ENCODE results near the gene DAPK2. TPM values are rescaled to one million over a fixed set of nuclear protein-coding genes. Genes with fewer than 3 reads are reported as not detected.
"Not testable (repeated sequence)": the region's sequence is repeated elsewhere in the genome, so short reads cannot be mapped to it uniquely, and the experiment has no call there.

The DAPK2 gene
- total RNA-seq, 1 donor from 2014 or later = 9.0 TPM

GRCh38 chr15:64053674-64054073, 7.4 kb upstream of the DAPK2 start:
- DNase-seq (ENCODE audit: low spot score) = not testable (repeated sequence)

- DNase-seq (ENCODE audit: low spot score) = no peak
Observed at GRCh38 chr15:64052925-64053491, 6.7 kb upstream of the DAPK2 start.

- no peak for DNase-seq (ENCODE audit: low spot score)
Observed at GRCh38 chr15:64051407-64052259, 5.3 kb upstream of the DAPK2 start.

- DNase-seq (ENCODE audit: low spot score) = no peak
Observed at GRCh38 chr15:64051093-64051402, 4.8 kb upstream of the DAPK2 start.

GRCh38 chr15:64050281-64051092, 4.2 kb upstream of the DAPK2 start:
- DNase-seq (ENCODE audit: low spot score) = no peak

GRCh38 chr15:64048781-64049460, 2.6 kb upstream of the DAPK2 start:
- DNase-seq (ENCODE audit: low spot score) = no peak

- no peak for DNase-seq (ENCODE audit: low spot score)
Observed at GRCh38 chr15:64045774-64046420, 388 bp downstream of the DAPK2 start.

- no peak for DNase-seq (ENCODE audit: low spot score)
Observed at GRCh38 chr15:64045101-64045435, 1.2 kb downstream of the DAPK2 start.

GRCh38 chr15:64044300-64045100, 1.8 kb downstream of the DAPK2 start:
- DNase-seq (ENCODE audit: low spot score) = no peak

GRCh38 chr15:64038878-64039610, 7.2 kb downstream of the DAPK2 start:
- DNase-seq (ENCODE audit: low spot score) = no peak

GRCh38 chr15:64037966-64038365, 8.3 kb downstream of the DAPK2 start:
- DNase-seq (ENCODE audit: low spot score) = no peak

GRCh38 chr15:64037116-64037515, 9.2 kb downstream of the DAPK2 start:
- no peak for DNase-seq (ENCODE audit: low spot score)

- no peak for DNase-seq (ENCODE audit: low spot score)
Observed at GRCh38 chr15:64035525-64035924, 10.8 kb downstream of the DAPK2 start.

- no peak for DNase-seq (ENCODE audit: low spot score)
Observed at GRCh38 chr15:64034519-64034918, 11.8 kb downstream of the DAPK2 start.

GRCh38 chr15:64032329-64032728, 14.0 kb downstream of the DAPK2 start:
- DNase-seq (ENCODE audit: low spot score) = no peak

GRCh38 chr15:64030123-64030522, 16.2 kb downstream of the DAPK2 start:
- DNase-seq (ENCODE audit: low spot score) = no peak

GRCh38 chr15:64029633-64030032, 16.7 kb downstream of the DAPK2 start:
- no peak for DNase-seq (ENCODE audit: low spot score)

GRCh38 chr15:64029110-64029509, 17.2 kb downstream of the DAPK2 start:
- DNase-seq (ENCODE audit: low spot score) = no peak

- no peak for DNase-seq (ENCODE audit: low spot score)
Observed at GRCh38 chr15:64026591-64026990, 19.7 kb downstream of the DAPK2 start.
